A549 (cell line): ENCODE measurements around the gene GLRX2.

Experiments
- NPAS2 ChIP-seq: fragments of 250-450 bp; sonication (Bioruptor Pico); IDR thresholded peaks from 2 replicates; pipeline ENCODE4 v1.8.0; 2022; ENCODE audit warnings: mild to moderate bottlenecking, moderate library complexity, borderline replicate concordance
- POLR2A ChIP-seq: IDR thresholded peaks from 2 replicates; pipeline ENCODE4 v1.6.1; 2012; ENCODE audit warnings: mild to moderate bottlenecking, low read length
- TF ChIP-seq, protein P1 (sequence below): fragments of >200 bp; sonication (Bioruptor Twin); formaldehyde crosslinking; IDR thresholded peaks from 3 replicates; pipeline ENCODE4 v1.5.1; 2016
- TF ChIP-seq, protein P2 (sequence below): fragments of 250-450 bp; sonication (Bioruptor Pico); IDR thresholded peaks from 2 replicates; pipeline ENCODE4 v1.5.0; 2021; ENCODE audit warnings: mild to moderate bottlenecking, moderate library complexity, borderline replicate concordance

DNA sequence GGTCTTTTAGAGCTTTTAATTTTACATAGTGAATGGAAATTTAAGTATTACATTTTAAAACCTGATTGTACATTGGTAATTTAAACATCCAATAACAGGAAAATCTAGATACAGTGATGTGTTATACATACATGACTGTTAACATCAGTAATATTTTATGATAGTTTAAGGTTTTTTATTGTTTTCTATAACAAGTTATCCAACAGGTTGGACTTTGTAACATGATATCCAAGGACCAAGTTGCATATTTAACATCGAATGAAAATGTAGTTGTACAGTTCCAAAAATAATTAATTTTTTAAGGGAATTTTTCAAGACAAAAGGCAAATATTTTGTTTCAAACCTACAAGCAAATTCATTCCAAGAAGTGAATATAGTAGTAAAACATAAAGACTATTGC, 14.3 kb downstream of the GLRX2 start:
- TF ChIP-seq, protein P1, sequence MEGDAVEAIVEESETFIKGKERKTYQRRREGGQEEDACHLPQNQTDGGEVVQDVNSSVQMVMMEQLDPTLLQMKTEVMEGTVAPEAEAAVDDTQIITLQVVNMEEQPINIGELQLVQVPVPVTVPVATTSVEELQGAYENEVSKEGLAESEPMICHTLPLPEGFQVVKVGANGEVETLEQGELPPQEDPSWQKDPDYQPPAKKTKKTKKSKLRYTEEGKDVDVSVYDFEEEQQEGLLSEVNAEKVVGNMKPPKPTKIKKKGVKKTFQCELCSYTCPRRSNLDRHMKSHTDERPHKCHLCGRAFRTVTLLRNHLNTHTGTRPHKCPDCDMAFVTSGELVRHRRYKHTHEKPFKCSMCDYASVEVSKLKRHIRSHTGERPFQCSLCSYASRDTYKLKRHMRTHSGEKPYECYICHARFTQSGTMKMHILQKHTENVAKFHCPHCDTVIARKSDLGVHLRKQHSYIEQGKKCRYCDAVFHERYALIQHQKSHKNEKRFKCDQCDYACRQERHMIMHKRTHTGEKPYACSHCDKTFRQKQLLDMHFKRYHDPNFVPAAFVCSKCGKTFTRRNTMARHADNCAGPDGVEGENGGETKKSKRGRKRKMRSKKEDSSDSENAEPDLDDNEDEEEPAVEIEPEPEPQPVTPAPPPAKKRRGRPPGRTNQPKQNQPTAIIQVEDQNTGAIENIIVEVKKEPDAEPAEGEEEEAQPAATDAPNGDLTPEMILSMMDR, result no peak
- no peak for TF ChIP-seq POLR2A
- TF ChIP-seq NPAS2, result no peak
- TF ChIP-seq, protein P2, sequence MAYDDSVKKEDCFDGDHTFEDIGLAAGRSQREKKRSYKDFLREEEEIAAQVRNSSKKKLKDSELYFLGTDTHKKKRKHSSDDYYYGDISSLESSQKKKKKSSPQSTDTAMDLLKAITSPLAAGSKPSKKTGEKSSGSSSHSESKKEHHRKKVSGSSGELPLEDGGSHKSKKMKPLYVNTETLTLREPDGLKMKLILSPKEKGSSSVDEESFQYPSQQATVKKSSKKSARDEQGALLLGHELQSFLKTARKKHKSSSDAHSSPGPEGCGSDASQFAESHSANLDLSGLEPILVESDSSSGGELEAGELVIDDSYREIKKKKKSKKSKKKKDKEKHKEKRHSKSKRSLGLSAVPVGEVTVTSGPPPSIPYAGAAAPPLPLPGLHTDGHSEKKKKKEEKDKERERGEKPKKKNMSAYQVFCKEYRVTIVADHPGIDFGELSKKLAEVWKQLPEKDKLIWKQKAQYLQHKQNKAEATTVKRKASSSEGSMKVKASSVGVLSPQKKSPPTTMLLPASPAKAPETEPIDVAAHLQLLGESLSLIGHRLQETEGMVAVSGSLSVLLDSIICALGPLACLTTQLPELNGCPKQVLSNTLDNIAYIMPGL (CRISPR knock-in tag), result no peak
